ENCODE data around the gene IL22RA1. TPM values are rescaled to one million over a fixed set of nuclear protein-coding genes. Genes with fewer than 3 reads are reported as not detected.

IL22RA1 gene
- total and polyA plus RNA-seq, 2 of the 8 experiments (the other 6 are each of a cell fraction or from before 2014, with no cell fraction given), result 0.17 to 0.32 TPM

GRCh38 chr1:24111996-24112779 lies 30.8 kb downstream of the IL22RA1 start, which contains the start of gene MYOM3 (continued):
- no peak for TF ChIP-seq RBBP5 (IDR thresholded peaks at IDR 0.05; ENCODE audit: borderline replicate concordance, low read depth, low read length)
